ENCODE results near the gene TEAD1.

DNA sequence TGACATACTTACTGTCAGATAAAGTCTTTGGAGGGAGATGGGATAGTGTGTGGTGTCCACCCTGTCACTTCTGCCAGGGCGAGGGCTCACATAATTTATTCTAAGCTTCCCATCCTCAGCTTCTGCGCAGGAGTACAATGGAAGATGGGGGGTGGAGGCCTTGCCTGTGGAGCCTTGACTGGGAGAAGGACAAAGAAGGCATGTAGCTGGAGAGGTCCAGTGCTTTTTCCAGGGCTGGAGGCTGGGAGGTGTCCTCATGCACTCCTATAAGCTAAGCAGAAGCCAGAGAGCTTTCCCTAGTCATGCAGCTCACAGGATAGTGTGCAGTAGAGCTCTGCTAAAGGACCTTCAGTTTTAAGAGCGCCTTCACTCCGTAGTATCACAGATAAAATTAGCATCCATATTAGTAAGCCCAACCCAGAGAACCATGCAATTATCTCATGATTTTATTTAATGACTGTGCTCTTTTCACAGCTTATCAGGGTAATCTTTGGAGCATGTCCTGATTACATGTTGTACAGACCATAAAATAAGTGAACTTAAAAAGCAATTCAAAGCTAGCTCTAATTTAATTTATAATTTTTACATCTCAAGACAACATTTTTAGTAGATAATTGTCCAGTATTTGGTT is 148.3 kb downstream of the TEAD1 start:
- TF ChIP-seq EP300 (IDR thresholded peaks at IDR 0.05) (no peak), CTCF (IDR thresholded peaks at IDR 0.05) (no peak), POLR2A (IDR thresholded peaks at IDR 0.05) (no peak)
